IMR-90 (cell line): Measurements from ENCODE around the gene MTUS2. TPM values are rescaled to one million over a fixed set of nuclear protein-coding genes. Genes with fewer than 3 reads are reported as not detected.

Experiments
- ATAC-seq: fragments of 200-7000 bp; cut with Tn5 transposase; 2 replicates; pipeline ENCODE4 v1.9.1; 2020; ENCODE audit warnings: low read depth, mild to moderate bottlenecking, moderate library complexity
- BruUV-seq: library from RNA; stranded (reverse); fragments of 400-500 nt; replicated peaks from 2 replicates; lab custom pipeline; 2021; lab: Mats Ljungman, UMichigan
- CTCF ChIA-PET: fragments of 300-600 bp; formaldehyde crosslinking; extraction: SDS; loops from one replicate; lab custom pipeline; 2021; ENCODE audit warnings: antibody characterized with exemption; lab: Yijun Ruan, JAX
- POLR2A ChIA-PET: fragments of 300-600 bp; sonication (Branson Sonifier 250); formaldehyde crosslinking; loops from one replicate; lab custom pipeline; 2022; ENCODE audit warnings: antibody characterized with exemption; ENCODE audit not compliant: unreplicated experiment; lab: Charles Lee
- DNase-seq: peaks from one replicate; pipeline ENCODE4 v3.0.0; 2013
- H2AFZ ChIP-seq: replicated peaks from 2 replicates; pipeline ENCODE3; 2013; ENCODE audit warnings: low read length, mild to moderate bottlenecking; ENCODE audit not compliant: poor library complexity
- H2AK5ac ChIP-seq: 2 replicates; pipeline ENCODE4 v1.6.1; 2013; ENCODE audit warnings: low read depth, low read length, inconsistent platforms
- H2AK9ac ChIP-seq: replicated peaks from 2 replicates; pipeline ENCODE3; 2013; ENCODE audit warnings: mild to moderate bottlenecking, low read depth, low read length, moderate library complexity; ENCODE audit not compliant: poor library complexity
- H2BK120ac ChIP-seq: 2 replicates; pipeline ENCODE4 v1.6.1; 2013; ENCODE audit warnings: low read depth, low read length, inconsistent platforms
- H2BK15ac ChIP-seq: 3 replicates; pipeline ENCODE4 v1.6.1; 2013; ENCODE audit warnings: low read depth, low read length, inconsistent platforms
- H2BK20ac ChIP-seq: 2 replicates; pipeline ENCODE4 v1.6.1; 2013; ENCODE audit warnings: low read depth, mild to moderate bottlenecking, inconsistent platforms, low read length, moderate library complexity
- H2BK5ac ChIP-seq: 2 replicates; pipeline ENCODE4 v1.6.1; 2013; ENCODE audit warnings: mild to moderate bottlenecking, low read depth, low read length, inconsistent platforms; ENCODE audit not compliant: poor library complexity, severe bottlenecking
- H3K14ac ChIP-seq: replicated peaks from 2 replicates; pipeline ENCODE4 v1.6.1; 2013; ENCODE audit warnings: low read depth, low read length, inconsistent platforms
- H3K18ac ChIP-seq: 2 replicates; pipeline ENCODE4 v1.6.1; 2013; ENCODE audit warnings: low read depth, low read length, control low read depth
- H3K23ac ChIP-seq: 2 replicates; pipeline ENCODE4 v1.6.1; 2013; ENCODE audit warnings: low read depth, low read length, inconsistent platforms
- H3K27ac ChIP-seq: 2 replicates; pipeline ENCODE4 v1.5.1; 2013; ENCODE audit warnings: mild to moderate bottlenecking, control low read depth, low read length; ENCODE audit not compliant: insufficient read depth
- H3K27me3 ChIP-seq: 2 replicates; pipeline ENCODE4 v1.6.1; 2013; ENCODE audit warnings: low read length; ENCODE audit not compliant: control insufficient read depth, insufficient read depth
- H3K36me3 ChIP-seq: 2 replicates; pipeline ENCODE4 v1.6.1; 2013; ENCODE audit warnings: low read length, mixed read lengths; ENCODE audit not compliant: control insufficient read depth, insufficient read depth
- H3K4ac ChIP-seq: 2 replicates; pipeline ENCODE4 v1.6.1; 2013; ENCODE audit warnings: low read depth, low read length, inconsistent platforms
- H3K4me1 ChIP-seq: 2 replicates; pipeline ENCODE4 v1.6.1; 2013; ENCODE audit warnings: low read length, mixed read lengths; ENCODE audit not compliant: control insufficient read depth, insufficient read depth
- H3K4me2 ChIP-seq: 2 replicates; pipeline ENCODE4 v1.6.1; 2013; ENCODE audit warnings: low read depth, mild to moderate bottlenecking, control low read depth, low read length, moderate library complexity
- H3K4me3 ChIP-seq: 2 replicates; pipeline ENCODE4 v1.5.1; 2013; ENCODE audit warnings: low read depth, mild to moderate bottlenecking, control low read depth, low read length, moderate library complexity; ENCODE audit not compliant: insufficient read depth
- H3K56ac ChIP-seq: 2 replicates; pipeline ENCODE4 v1.6.1; 2013; ENCODE audit warnings: low read length, inconsistent platforms; ENCODE audit not compliant: insufficient read depth; ENCODE audit errors: extremely low read depth
- H3K79me1 ChIP-seq, 2 experiments: 2 replicates each; pipeline ENCODE4 v1.6.1; 2013; ENCODE audit warnings: low read length in 2 of 2, inconsistent platforms in 1 of 2, low read depth in 1 of 2
- H3K9ac ChIP-seq: 2 replicates; pipeline ENCODE4 v1.6.1; 2013; ENCODE audit warnings: low read depth, low read length, control low read depth
- H3K9me1 ChIP-seq: 2 replicates; pipeline ENCODE4 v1.6.1; 2013; ENCODE audit warnings: low read length, inconsistent platforms; ENCODE audit not compliant: insufficient read depth
- H3K9me3 ChIP-seq: 2 replicates; pipeline ENCODE4 v1.6.1; 2013; ENCODE audit warnings: low read length; ENCODE audit not compliant: control insufficient read depth, insufficient read depth
- H4K20me1 ChIP-seq: 2 replicates; pipeline ENCODE4 v1.6.1; 2013; ENCODE audit warnings: low read length, inconsistent platforms; ENCODE audit not compliant: insufficient read depth
- H4K5ac ChIP-seq: 2 replicates; pipeline ENCODE4 v1.6.1; 2013; ENCODE audit warnings: mild to moderate bottlenecking, low read depth, low read length, control low read depth
- H4K8ac ChIP-seq, 2 experiments: 2 replicates each; pipeline ENCODE4 v1.6.1; 2013; ENCODE audit warnings: low read depth in 2 of 2, low read length in 2 of 2, control low read depth in 1 of 2, inconsistent platforms in 1 of 2
- H4K91ac ChIP-seq: 2 replicates; pipeline ENCODE4 v1.6.1; 2013; ENCODE audit warnings: low read depth, low read length, inconsistent platforms; ENCODE audit not compliant: insufficient read depth
- BHLHE40 ChIP-seq: fragments of 150-350 bp; IDR thresholded peaks from 2 replicates; pipeline ENCODE4 v1.6.1; 2016; ENCODE audit warnings: mild to moderate bottlenecking, low read depth, low read length
- CEBPB ChIP-seq: IDR thresholded peaks from 2 replicates; pipeline ENCODE4 v1.6.1; 2012; ENCODE audit warnings: low read depth, low read length, improper control_type of control experiment
- CHD1 ChIP-seq: IDR thresholded peaks from 2 replicates; pipeline ENCODE4 v1.6.1; 2012; ENCODE audit warnings: low read depth, low read length, improper control_type of control experiment
- FOS ChIP-seq: fragments of 150-350 bp; IDR thresholded peaks from 2 replicates; pipeline ENCODE4 v1.6.1; 2016; ENCODE audit warnings: low read depth, low read length
- MAFK ChIP-seq: IDR thresholded peaks from 2 replicates; pipeline ENCODE4 v1.6.1; 2012; ENCODE audit warnings: low read depth, low read length, improper control_type of control experiment
- MAZ ChIP-seq: IDR thresholded peaks from 2 replicates; pipeline ENCODE4 v1.6.1; 2012; ENCODE audit warnings: low read depth, mild to moderate bottlenecking, low read length, improper control_type of control experiment, moderate library complexity, borderline replicate concordance
- MXI1 ChIP-seq: IDR thresholded peaks from 2 replicates; pipeline ENCODE4 v1.6.1; 2012; ENCODE audit warnings: low read depth, mild to moderate bottlenecking, low read length, moderate library complexity, borderline replicate concordance
- NFE2L2 ChIP-seq: fragments of 150-350 bp; IDR thresholded peaks from 2 replicates; pipeline ENCODE4 v1.6.1; 2016; ENCODE audit warnings: low read depth, mild to moderate bottlenecking, low read length
- POLR2A ChIP-seq: IDR thresholded peaks from 2 replicates; pipeline ENCODE4 v1.6.1; 2012; ENCODE audit warnings: mild to moderate bottlenecking, low read depth, low read length
- RAD21 ChIP-seq: IDR thresholded peaks from 2 replicates; pipeline ENCODE4 v1.6.1; 2012; ENCODE audit warnings: low read length, improper control_type of control experiment
- RCOR1 ChIP-seq: IDR thresholded peaks from 2 replicates; pipeline ENCODE4 v1.6.1; 2012; ENCODE audit warnings: mild to moderate bottlenecking, low read length, improper control_type of control experiment; ENCODE audit not compliant: insufficient replicate concordance
- RFX5 ChIP-seq: IDR thresholded peaks from 2 replicates; pipeline ENCODE4 v1.8.0; 2012; ENCODE audit warnings: low read depth, mild to moderate bottlenecking, low read length, moderate library complexity
- SMC3 ChIP-seq: fragments of 150-350 bp; IDR thresholded peaks from 2 replicates; pipeline ENCODE4 v1.6.1; 2016; ENCODE audit warnings: low read depth, mild to moderate bottlenecking, antibody characterized with exemption, low read length, moderate library complexity
- WGBS, 2 experiments: methylation state at CpG; one replicate each; pipeline versions ENCODE4 v1.1.5 to v1.1.7; 2013; ENCODE audit warnings: missing lambda C conversion rate in 2 of 2; ENCODE audit not compliant: insufficient read length in 1 of 2; ENCODE audit errors: extremely low coverage in 2 of 2; 5-methylcytosine and 5-hydroxymethylcytosine counted together
- dilution Hi-C: fragments of 300-500 bp; cut with HindIII; formaldehyde crosslinking; loops from one replicate; pipeline ENCODE4 v1.14.3; 2018; ENCODE audit warnings: low sequenced_read_pairs; ENCODE audit not compliant: unreplicated experiment
- in situ Hi-C: fragments of 300-500 bp; cut with MboI; formaldehyde crosslinking; loops from 3 replicates; pipeline ENCODE4 v1.14.3; 2019; ENCODE audit warnings: low sequenced_read_pairs, inconsistent platforms, mixed read lengths
- intact Hi-C: fragments of 100-400 bp; cut with micrococcal nuclease; formaldehyde crosslinking; loops from 2 replicates; pipeline ENCODE4 v1.10.0; 2022
- polyA plus RNA-seq, 3 experiments: library from polyadenylated mRNA; depleted of rRNA; stranded (reverse); fragments of >200 nt; gene quantifications; 2 replicates each; pipeline ENCODE4 v1.2.3, GENCODE V29; 2012; ENCODE audit warnings: low replicate concordance in 1 of 3
- total RNA-seq: library from RNA; depleted of rRNA; stranded (reverse); fragments of >200 nt; gene quantifications from 2 replicates; pipeline ENCODE4 v1.2.3, GENCODE V29; 2012
- TF ChIP-seq, protein P1 (sequence below): fragments of 150-350 bp; IDR thresholded peaks from 2 replicates; pipeline ENCODE4 v1.6.1; 2017; ENCODE audit warnings: mild to moderate bottlenecking, antibody characterized with exemption, low read length, low read depth
- TF ChIP-seq, protein P2 (sequence below): fragments of 150-350 bp; IDR thresholded peaks from 2 replicates; pipeline ENCODE4 v1.6.1; 2016; ENCODE audit warnings: low read depth, mild to moderate bottlenecking, low read length, moderate library complexity, borderline replicate concordance
- TF ChIP-seq, protein P3 (sequence below): conservative IDR thresholded peaks from 2 replicates; pipeline ENCODE4 v1.5.1; 2012; ENCODE audit warnings: mild to moderate bottlenecking, low read depth, low read length, improper control_type of control experiment

MTUS2 gene
- total and polyA plus RNA-seq, 2 of the 4 experiments (the other 2 are of a cell fraction): under 0.01 to 0.02 TPM

DNA sequence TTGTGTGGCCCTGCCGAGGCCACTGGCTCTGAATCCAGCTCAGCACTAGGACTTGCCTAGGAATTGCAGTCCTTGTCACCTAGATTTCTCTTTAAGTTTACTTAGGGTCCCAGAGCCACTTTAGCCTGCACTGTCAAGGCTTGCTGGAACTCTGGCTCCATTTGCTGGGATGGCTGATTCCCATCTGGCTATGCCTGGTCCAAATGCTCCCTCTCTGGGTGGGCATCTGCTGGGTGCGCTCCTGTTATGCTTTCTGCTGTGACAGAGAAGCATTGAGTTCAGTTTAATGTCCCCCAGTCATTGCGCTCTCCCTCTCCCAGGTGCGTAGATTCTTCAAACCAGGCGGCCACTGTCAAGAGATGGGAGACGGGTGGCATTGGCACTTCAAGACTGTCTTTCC lies 102.2 kb downstream of the MTUS2 start:
- no peaks in the 10 kb centered on the region for H3K4me1 ChIP-seq
- intact Hi-C loops: no loop called here
- no peak overlapping the region for H3K27ac ChIP-seq
- no peak overlapping the region for H3K14ac ChIP-seq
- H2BK20ac ChIP-seq: no peak overlapping the region
- no peak overlapping the region for H2BK15ac ChIP-seq
- H3K9me3 ChIP-seq: peaks cover 21% of the 10 kb centered on the region
- H3K4me3 ChIP-seq: no peak overlapping the region
- H2AK9ac ChIP-seq: no peak overlapping the region
- H3K27me3 ChIP-seq: no peaks in the 10 kb centered on the region
- no TSS peak for BruUV-seq
- no peak for ATAC-seq
- TF ChIP-seq FOS: no peak
- no peak for TF ChIP-seq CHD1
- no peak for TF ChIP-seq POLR2A
- TF ChIP-seq, protein P1, sequence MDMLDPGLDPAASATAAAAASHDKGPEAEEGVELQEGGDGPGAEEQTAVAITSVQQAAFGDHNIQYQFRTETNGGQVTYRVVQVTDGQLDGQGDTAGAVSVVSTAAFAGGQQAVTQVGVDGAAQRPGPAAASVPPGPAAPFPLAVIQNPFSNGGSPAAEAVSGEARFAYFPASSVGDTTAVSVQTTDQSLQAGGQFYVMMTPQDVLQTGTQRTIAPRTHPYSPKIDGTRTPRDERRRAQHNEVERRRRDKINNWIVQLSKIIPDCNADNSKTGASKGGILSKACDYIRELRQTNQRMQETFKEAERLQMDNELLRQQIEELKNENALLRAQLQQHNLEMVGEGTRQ: no peak
- no peak for TF ChIP-seq MXI1
- no peak for TF ChIP-seq MAFK
- no peak for TF ChIP-seq MAZ
- no peak for TF ChIP-seq BHLHE40
- no peak for TF ChIP-seq RCOR1
- TF ChIP-seq, protein P2, sequence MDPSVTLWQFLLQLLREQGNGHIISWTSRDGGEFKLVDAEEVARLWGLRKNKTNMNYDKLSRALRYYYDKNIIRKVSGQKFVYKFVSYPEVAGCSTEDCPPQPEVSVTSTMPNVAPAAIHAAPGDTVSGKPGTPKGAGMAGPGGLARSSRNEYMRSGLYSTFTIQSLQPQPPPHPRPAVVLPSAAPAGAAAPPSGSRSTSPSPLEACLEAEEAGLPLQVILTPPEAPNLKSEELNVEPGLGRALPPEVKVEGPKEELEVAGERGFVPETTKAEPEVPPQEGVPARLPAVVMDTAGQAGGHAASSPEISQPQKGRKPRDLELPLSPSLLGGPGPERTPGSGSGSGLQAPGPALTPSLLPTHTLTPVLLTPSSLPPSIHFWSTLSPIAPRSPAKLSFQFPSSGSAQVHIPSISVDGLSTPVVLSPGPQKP: no peak
- no peak for TF ChIP-seq NFE2L2
- TF ChIP-seq RAD21: no peak
- TF ChIP-seq, protein P3, sequence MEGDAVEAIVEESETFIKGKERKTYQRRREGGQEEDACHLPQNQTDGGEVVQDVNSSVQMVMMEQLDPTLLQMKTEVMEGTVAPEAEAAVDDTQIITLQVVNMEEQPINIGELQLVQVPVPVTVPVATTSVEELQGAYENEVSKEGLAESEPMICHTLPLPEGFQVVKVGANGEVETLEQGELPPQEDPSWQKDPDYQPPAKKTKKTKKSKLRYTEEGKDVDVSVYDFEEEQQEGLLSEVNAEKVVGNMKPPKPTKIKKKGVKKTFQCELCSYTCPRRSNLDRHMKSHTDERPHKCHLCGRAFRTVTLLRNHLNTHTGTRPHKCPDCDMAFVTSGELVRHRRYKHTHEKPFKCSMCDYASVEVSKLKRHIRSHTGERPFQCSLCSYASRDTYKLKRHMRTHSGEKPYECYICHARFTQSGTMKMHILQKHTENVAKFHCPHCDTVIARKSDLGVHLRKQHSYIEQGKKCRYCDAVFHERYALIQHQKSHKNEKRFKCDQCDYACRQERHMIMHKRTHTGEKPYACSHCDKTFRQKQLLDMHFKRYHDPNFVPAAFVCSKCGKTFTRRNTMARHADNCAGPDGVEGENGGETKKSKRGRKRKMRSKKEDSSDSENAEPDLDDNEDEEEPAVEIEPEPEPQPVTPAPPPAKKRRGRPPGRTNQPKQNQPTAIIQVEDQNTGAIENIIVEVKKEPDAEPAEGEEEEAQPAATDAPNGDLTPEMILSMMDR: no peak
- TF ChIP-seq CEBPB: no peak
- no peak for TF ChIP-seq SMC3
- TF ChIP-seq RFX5: no peak
- no peak overlapping the region for H3K4me2 ChIP-seq
- no peak overlapping the region for H2BK5ac ChIP-seq
- H4K20me1 ChIP-seq: no peaks in the 10 kb centered on the region
- in situ Hi-C loops: no loop called here
- no peak overlapping the region for H2AK5ac ChIP-seq
- H3K4ac ChIP-seq: no peak overlapping the region
- dilution Hi-C loops: no loop called here
- H2BK120ac ChIP-seq: no peak overlapping the region
- no peaks in the 10 kb centered on the region for H3K79me1 ChIP-seq
- ChIA-PET POLR2A (no interaction called here), CTCF (no interaction called here)
- no peak overlapping the region for H4K8ac ChIP-seq
- WGBS, 2 experiments: 0% methylated on average over 1 of the region's 6 CpGs; no CpG with 5 or more reads in 1 of the 2 experiments
- no peaks in the 10 kb centered on the region for H3K9me1 ChIP-seq
- H4K91ac ChIP-seq: no peak overlapping the region
- no peak overlapping the region for H3K18ac ChIP-seq
- no peak for DNase-seq
- no peak overlapping the region for H4K5ac ChIP-seq
- no peak overlapping the region for H3K23ac ChIP-seq
- H3K56ac ChIP-seq: no peak overlapping the region
- H3K9ac ChIP-seq: no peak overlapping the region
- H3K36me3 ChIP-seq: no peaks in the 10 kb centered on the region
- no peak overlapping the region for H2AFZ ChIP-seq
